HepG2 (cell line): ENCODE data around the gene CIART. TPM values are rescaled to one million over a fixed set of nuclear protein-coding genes. Genes with fewer than 3 reads are reported as not detected.

Experiments used
- AGO1 ChIP-seq: fragments of 200-400 bp; formaldehyde crosslinking; IDR thresholded peaks from 2 replicates; pipeline ENCODE4 v1.6.1; 2017; ENCODE audit warnings: mild to moderate bottlenecking, low read depth, low read length, moderate library complexity; ENCODE audit not compliant: poor library complexity, severe bottlenecking
- ARNT ChIP-seq: fragments of 450-650 bp; IDR thresholded peaks from 2 replicates; pipeline ENCODE4 v1.6.1; 2017
- ATF6 ChIP-seq: sonication (generic); formaldehyde crosslinking; conservative IDR thresholded peaks from 2 replicates; pipeline ENCODE4 v1.4.0; 2020; ENCODE audit warnings: missing genetic modification reagents
- HNF4G ChIP-seq, 2 experiments: sonication (generic) in 1 of 2; formaldehyde crosslinking in 1 of 2; IDR thresholded peaks; 2 replicates each; pipeline versions ENCODE4 v1.4.0 to v1.6.1; 2011 to 2020; ENCODE audit warnings: borderline replicate concordance in 2 of 2, low read depth in 2 of 2, mild to moderate bottlenecking in 2 of 2, low read length in 1 of 2, missing genetic modification reagents in 1 of 2, moderate library complexity in 1 of 2
- JUND ChIP-seq: sonication (generic); formaldehyde crosslinking; IDR thresholded peaks from 2 replicates; pipeline ENCODE4 v1.8.0; 2022; ENCODE audit warnings: mild to moderate bottlenecking, missing genetic modification reagents
- LRRFIP1 ChIP-seq: sonication (generic); formaldehyde crosslinking; conservative IDR thresholded peaks from 2 replicates; pipeline ENCODE4 v1.4.0; 2020; ENCODE audit warnings: missing genetic modification reagents
- NFRKB ChIP-seq: fragments of 450-650 bp; IDR thresholded peaks from 2 replicates; pipeline ENCODE4 v1.6.1; 2017
- RFXANK ChIP-seq: IDR thresholded peaks from 2 replicates; pipeline ENCODE4 v1.6.1; 2016
- RNF2 ChIP-seq: fragments of 450-650 bp; conservative IDR thresholded peaks from 2 replicates; pipeline ENCODE4 v1.6.1; 2016; ENCODE audit warnings: low read depth
- SIX1 ChIP-seq: sonication (generic); formaldehyde crosslinking; IDR thresholded peaks from 2 replicates; pipeline ENCODE4 v1.4.0; 2020; ENCODE audit warnings: missing genetic modification reagents, borderline replicate concordance
- SKIL ChIP-seq: sonication (generic); formaldehyde crosslinking; IDR thresholded peaks from 2 replicates; pipeline ENCODE4 v1.8.0; 2022; ENCODE audit warnings: missing genetic modification reagents, mild to moderate bottlenecking, moderate library complexity, borderline replicate concordance
- SYNCRIP ChIP-seq: fragments of 200-400 bp; formaldehyde crosslinking; IDR thresholded peaks from 2 replicates; pipeline ENCODE4 v1.6.1; 2018; ENCODE audit warnings: mild to moderate bottlenecking, low read depth, low read length; ENCODE audit not compliant: insufficient read depth
- ZFP41 ChIP-seq: sonication (generic); formaldehyde crosslinking; IDR thresholded peaks from 2 replicates; pipeline ENCODE4 v1.4.0; 2020; ENCODE audit warnings: mild to moderate bottlenecking, missing genetic modification reagents, borderline replicate concordance
- ZNF30 ChIP-seq: sonication (generic); formaldehyde crosslinking; IDR thresholded peaks from 2 replicates; pipeline ENCODE4 v1.5.0; 2020; ENCODE audit warnings: mild to moderate bottlenecking, missing genetic modification reagents
- ZNF326 ChIP-seq: sonication (generic); formaldehyde crosslinking; IDR thresholded peaks from 2 replicates; pipeline ENCODE4 v1.4.0; 2020; ENCODE audit warnings: missing genetic modification reagents, borderline replicate concordance
- ZNF34 ChIP-seq: sonication (generic); formaldehyde crosslinking; IDR thresholded peaks from 2 replicates; pipeline ENCODE4 v1.4.0; 2020; ENCODE audit warnings: mild to moderate bottlenecking, missing genetic modification reagents, borderline replicate concordance
- ZNF382 ChIP-seq: sonication (generic); formaldehyde crosslinking; IDR thresholded peaks from 2 replicates; pipeline ENCODE4 v1.5.0; 2020; ENCODE audit warnings: missing genetic modification reagents, mild to moderate bottlenecking, borderline replicate concordance
- ZNF468 ChIP-seq: sonication (generic); formaldehyde crosslinking; IDR thresholded peaks from 2 replicates; pipeline ENCODE4 v1.8.0; 2022; ENCODE audit warnings: mild to moderate bottlenecking, moderate library complexity, missing genetic modification reagents
- ZNF720 ChIP-seq: sonication (generic); formaldehyde crosslinking; IDR thresholded peaks from 2 replicates; pipeline ENCODE4 v1.4.0; 2020; ENCODE audit warnings: missing genetic modification reagents
- polyA plus RNA-seq, 8 experiments: library from polyadenylated mRNA; depleted of rRNA in 3 of 8; stranded (reverse) in 7 of 8; unstranded in 1 of 8; fragments of >200 nt; fragmentation: Illumina TruSeq in 4 of 8; extraction: Trizol in 4 of 8; gene quantifications; 2 replicates each; pipeline versions ENCODE4 v1.2.1 to v1.2.3, GENCODE V29; 2011 to 2016; ENCODE audit warnings: low read depth in 4 of 8, missing spikeins in 1 of 8, mixed read lengths in 1 of 8; ENCODE audit not compliant: insufficient read depth in 1 of 8
- total RNA-seq, 5 experiments: library from RNA; depleted of rRNA; stranded (reverse); fragments of >200 nt; fragmentation: Illumina TruSeq; extraction: Trizol; gene quantifications; 2 replicates each; pipeline ENCODE4 v1.2.3, GENCODE V29; 2016; ENCODE audit warnings: low read depth in 1 of 5
- TF ChIP-seq, protein P1 (sequence below): sonication (generic); formaldehyde crosslinking; IDR thresholded peaks from 2 replicates; pipeline ENCODE4 v1.5.1; 2020; ENCODE audit warnings: mild to moderate bottlenecking, missing genetic modification reagents, borderline replicate concordance

Gene CIART
- total and polyA plus RNA-seq, 2 of the 13 experiments (the other 11 are each of a cell fraction or from before 2014, with no cell fraction given): 0.58 TPM; not detected in 1

GRCh38 chr1:150234566-150235293 lies 47.6 kb upstream of the CIART start (continued):
- no peak for TF ChIP-seq HNF4G (IDR thresholded peaks at IDR 0.05; ENCODE audit: borderline replicate concordance, low read depth, low read length)
- TF ChIP-seq HNF4G (CRISPR knock-in tag; IDR thresholded peaks at IDR 0.05; ENCODE audit: borderline replicate concordance, low read depth): no peak
- TF ChIP-seq ATF6: no peak
- TF ChIP-seq NFRKB: no peak
- no peak for TF ChIP-seq SYNCRIP
- no peak for TF ChIP-seq AGO1
- no peak for TF ChIP-seq JUND (CRISPR knock-in tag)
- no peak for TF ChIP-seq LRRFIP1
- no peak for TF ChIP-seq ZNF382 (CRISPR knock-in tag)
- no peak for TF ChIP-seq ARNT
- TF ChIP-seq ZNF720 (CRISPR knock-in tag): no peak
- no peak for TF ChIP-seq RFXANK (CRISPR knock-in tag)
- TF ChIP-seq ZNF468 (CRISPR knock-in tag): no peak
- TF ChIP-seq SIX1 (CRISPR knock-in tag): no peak
- no peak for TF ChIP-seq ZNF34 (CRISPR knock-in tag)
- no peak for TF ChIP-seq SKIL (CRISPR knock-in tag)
- TF ChIP-seq, protein P1, sequence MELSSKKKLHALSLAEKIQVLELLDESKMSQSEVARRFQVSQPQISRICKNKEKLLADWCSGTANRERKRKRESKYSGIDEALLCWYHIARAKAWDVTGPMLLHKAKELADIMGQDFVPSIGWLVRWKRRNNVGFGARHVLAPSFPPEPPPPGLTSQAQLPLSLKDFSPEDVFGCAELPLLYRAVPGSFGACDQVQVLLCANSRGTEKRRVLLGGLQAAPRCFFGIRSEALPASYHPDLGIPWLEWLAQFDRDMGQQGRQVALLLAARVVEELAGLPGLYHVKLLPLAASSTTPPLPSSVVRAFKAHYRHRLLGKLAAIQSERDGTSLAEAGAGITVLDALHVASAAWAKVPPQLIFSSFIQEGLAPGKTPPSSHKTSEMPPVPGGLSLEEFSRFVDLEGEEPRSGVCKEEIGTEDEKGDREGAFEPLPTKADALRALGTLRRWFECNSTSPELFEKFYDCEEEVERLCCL (CRISPR knock-in tag): no peak
- TF ChIP-seq ZNF326 (CRISPR knock-in tag): no peak
- peak; percentile 48; the same call in 1 of the 2 replicates for TF ChIP-seq ZFP41 (CRISPR knock-in tag)
- no peak for TF ChIP-seq ZNF30 (CRISPR knock-in tag)
- no peak for TF ChIP-seq RNF2
